AG09309 (cell line): Measurements from ENCODE around the gene ZNF491.
"Not testable (repeated sequence)": the region's sequence is repeated elsewhere in the genome, so short reads cannot be mapped to it uniquely, and the experiment has no call there.

Experiments used
- DNase-seq: peaks from one replicate; pipeline ENCODE4 v3.0.0-alpha.2; 2010; ENCODE audit warnings: low read depth
- H3K4me3 ChIP-seq: 2 replicates; pipeline ENCODE4 v1.5.1; 2011; ENCODE audit warnings: mild to moderate bottlenecking, low read depth, low read length, moderate library complexity; ENCODE audit not compliant: control insufficient read depth
- CTCF ChIP-seq: IDR thresholded peaks from 2 replicates; pipeline ENCODE4 v1.5.1; 2011; ENCODE audit warnings: mild to moderate bottlenecking, low read depth, low read length, inconsistent platforms; ENCODE audit not compliant: insufficient read depth, control insufficient read depth; ENCODE audit errors: missing control alignments

The ZNF491 gene

GRCh38 chr19:11848200-11848593 lies 49.9 kb downstream of the ZNF491 start:
- H3K4me3 ChIP-seq: peak overlapping the region; percentile 90
- TF ChIP-seq CTCF: no peak
- no peak for DNase-seq

GRCh38 chr19:11848594-11849469 lies 50.5 kb downstream of the ZNF491 start, which contains the start of gene ZNF439:
Gene ZNF439 (plus strand): TSS chr19:11848726. CDS start chr19:11848868, 142 bp downstream.
- no peak for TF ChIP-seq CTCF
- peak; percentile 27 for DNase-seq
- H3K4me3 ChIP-seq: peak within 1 kb of the TSS; percentile 90

- not testable (repeated sequence) for DNase-seq, H3K4me3 ChIP-seq
These were observed 52.0 kb downstream of the ZNF491 start for GRCh38 chr19:11850289-11850688.

- DNase-seq: no peak
- no peak for TF ChIP-seq CTCF
- H3K4me3 ChIP-seq: no peak overlapping the region
These were observed 55.0 kb downstream of the ZNF491 start for GRCh38 chr19:11853358-11853757.

- no peak overlapping the region for H3K4me3 ChIP-seq
- no peak for DNase-seq
- no peak for TF ChIP-seq CTCF
These were observed 58.4 kb downstream of the ZNF491 start for GRCh38 chr19:11856596-11857250.
